Transverse colon (tissue), 3 donors: ENCODE data around the gene ZNFX1.

Experiments
- CTCF ChIP-seq, 5 experiments: fragments of 200-600 bp in 3 of 5; fragments of 450-650 bp in 2 of 5; sonication (generic) in 3 of 5; IDR thresholded peaks; 1 replicate in 2 of 5; 2 replicates in 3 of 5; pipeline ENCODE4 v1.5.1; 2016 to 2017; ENCODE audit warnings: antibody characterized with exemption in 5 of 5, inconsistent platforms in 3 of 5, mild to moderate bottlenecking in 2 of 5, moderate library complexity in 1 of 5
- EP300 ChIP-seq: sonication (generic); formaldehyde crosslinking; IDR thresholded peaks from one replicate; pipeline ENCODE4 v1.6.1; 2017; ENCODE audit warnings: antibody characterized with exemption, low read depth
- POLR2A ChIP-seq: fragments of 450-650 bp; IDR thresholded peaks from one replicate; pipeline ENCODE4 v1.6.1; 2016; ENCODE audit warnings: antibody characterized with exemption, mild to moderate bottlenecking, moderate library complexity

- TF ChIP-seq CTCF (IDR thresholded peaks at IDR 0.05) (no peak), EP300 (no peak), POLR2A (no peak)
These were observed 14.2 kb upstream of the ZNFX1 start for GRCh38 chr20:49292010-49292409.
